HG03039 (cell line): ENCODE measurements around the gene CACNA1E.

Experiments used
- ATAC-seq: cut with Tn5 transposase; IDR thresholded peaks from one replicate; pipeline ENCODE4 v1.9.1; 2021; ENCODE audit warnings: mild to moderate bottlenecking, moderate library complexity; ENCODE audit not compliant: unreplicated experiment

The CACNA1E gene

DNA sequence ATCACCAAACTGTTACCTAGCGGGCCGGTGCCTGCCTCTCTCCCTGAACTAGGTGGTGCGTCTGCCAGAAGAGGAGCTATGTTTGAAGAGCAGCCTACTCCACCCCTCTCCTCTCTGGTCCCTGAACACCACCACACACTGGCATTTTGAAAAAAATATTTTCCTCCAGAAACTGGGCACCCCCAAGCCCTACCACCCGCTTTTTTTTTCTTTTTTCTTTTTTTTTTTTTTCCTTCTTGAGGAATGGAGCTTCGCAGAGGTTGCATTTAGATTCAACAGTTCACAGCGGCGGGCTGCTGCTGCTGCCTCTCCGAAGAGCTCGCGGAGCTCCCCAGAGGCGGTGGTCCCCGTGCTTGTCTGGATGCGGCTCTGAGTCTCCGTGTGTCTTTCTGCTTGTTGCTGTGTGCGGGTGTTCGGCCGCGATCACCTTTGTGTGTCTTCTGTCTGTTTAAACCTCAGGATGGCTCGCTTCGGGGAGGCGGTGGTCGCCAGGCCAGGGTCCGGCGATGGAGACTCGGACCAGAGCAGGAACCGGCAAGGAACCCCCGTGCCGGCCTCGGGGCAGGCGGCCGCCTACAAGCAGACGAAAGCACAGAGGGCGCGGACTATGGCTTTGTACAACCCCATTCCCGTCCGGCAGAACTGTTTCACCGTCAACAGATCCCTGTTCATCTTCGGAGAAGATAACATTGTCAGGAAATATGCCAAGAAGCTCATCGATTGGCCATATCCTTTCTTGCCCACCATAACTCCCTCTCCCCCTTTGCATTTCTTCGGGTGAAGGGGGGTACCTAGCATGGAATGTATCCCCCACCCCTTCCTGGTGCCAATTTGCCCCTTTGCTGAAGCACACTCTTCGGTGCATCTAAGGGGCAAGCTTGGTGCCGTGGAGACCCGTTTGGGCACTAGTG is at the start of gene CACNA1E:
Gene CACNA1E (plus strand): TSS at position 233 of the 911 bp plus-strand sequence. CDS start 228 bp downstream, at position 461.
- ATAC-seq, result no peak

GRCh38 chr1:181433931-181434330 is 49.4 kb upstream of the CACNA1E start:
- no peak for ATAC-seq

DNA sequence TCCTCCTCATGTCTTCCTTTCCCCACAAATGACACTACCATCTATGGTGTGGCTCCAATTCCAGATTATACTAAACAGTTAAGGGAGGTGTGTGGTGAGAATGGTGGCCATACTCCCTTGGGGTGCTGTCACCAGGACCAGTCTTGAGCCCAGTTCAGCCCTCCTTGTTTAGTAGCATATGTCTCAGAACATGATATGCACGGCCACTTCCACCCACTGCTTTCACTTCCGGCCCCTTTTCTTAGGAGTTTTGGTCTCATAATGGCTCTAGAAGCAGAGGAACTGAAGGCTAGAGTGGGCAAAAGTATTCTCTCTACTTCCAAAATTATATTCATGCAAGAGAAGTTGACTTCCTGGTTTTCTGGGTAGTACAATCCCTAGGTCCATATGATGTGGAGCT is 45.3 kb upstream of the CACNA1E start:
- no peak for ATAC-seq

- no peak for ATAC-seq
Measured at GRCh38 chr1:181440510-181440909, 42.8 kb upstream of the CACNA1E start.

DNA sequence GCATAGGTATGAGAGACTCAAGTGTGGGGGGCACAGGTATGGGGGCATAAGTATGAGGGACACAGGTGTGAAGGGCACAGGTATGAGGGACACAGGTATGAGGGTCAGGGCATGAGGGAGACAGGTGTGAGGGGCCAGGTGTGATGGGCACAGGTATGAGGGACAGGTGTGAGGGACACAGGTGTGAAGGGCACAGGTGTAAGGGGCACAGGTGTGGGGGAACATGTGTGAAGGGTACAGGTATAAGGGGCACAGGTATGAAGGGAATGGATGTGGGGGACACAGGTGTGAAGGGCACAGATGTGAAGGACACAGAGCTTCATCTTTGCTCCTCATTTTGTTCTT is 41.2 kb upstream of the CACNA1E start:
- no peak for ATAC-seq

DNA sequence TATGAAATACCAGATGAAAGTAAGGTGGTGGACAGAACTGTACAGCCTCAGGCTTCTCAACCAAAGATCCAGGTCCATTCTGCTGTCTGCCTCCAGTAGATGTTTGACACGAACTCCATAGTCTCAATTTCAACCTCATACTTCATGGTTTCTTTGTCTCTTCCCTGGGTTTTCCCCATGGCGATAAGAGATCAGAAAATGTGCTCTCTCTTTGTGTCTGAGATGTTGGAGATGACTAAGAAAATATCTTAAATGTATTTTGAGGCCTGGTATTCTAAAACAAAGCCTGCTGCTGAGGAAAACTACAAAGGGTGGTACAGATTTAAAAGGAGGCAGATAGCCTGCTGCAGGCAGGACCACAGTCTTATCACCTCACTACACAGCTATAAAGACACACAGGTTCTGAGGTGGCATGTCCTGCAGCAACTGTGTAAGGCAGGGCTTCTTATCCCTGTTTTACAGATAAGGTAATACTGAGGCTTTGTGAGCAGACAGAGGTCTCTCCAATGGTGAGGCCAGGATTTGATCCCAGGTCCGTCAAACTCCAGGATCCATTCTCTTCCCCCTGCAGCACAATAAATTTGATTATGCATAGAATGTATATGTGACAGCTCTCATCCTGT is 40.0 kb upstream of the CACNA1E start:
- ATAC-seq, result no peak

GRCh38 chr1:181445436-181445835 is 37.9 kb upstream of the CACNA1E start:
- ATAC-seq, result no peak

DNA sequence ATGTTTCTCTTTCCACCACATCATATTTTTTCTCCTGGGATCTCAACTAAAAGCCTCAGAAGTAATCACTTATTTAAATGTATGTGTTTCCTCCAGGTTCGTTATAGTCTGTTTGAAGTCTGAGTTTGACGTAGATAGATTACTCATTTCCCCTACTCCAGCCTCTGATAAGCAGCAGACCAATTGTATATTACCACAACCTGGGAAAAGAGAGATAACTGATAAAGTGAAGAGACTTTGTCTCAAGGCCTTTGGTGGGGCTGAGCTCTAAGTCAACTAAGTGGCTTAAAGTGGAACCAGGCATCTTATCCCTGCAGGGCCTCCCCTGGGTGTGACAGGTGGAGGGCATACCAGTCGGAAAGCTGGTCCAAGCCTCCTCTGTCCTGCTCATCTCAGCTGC is 34.9 kb upstream of the CACNA1E start:
- ATAC-seq, result no peak

- ATAC-seq, result no peak
Measured at GRCh38 chr1:181451661-181452230, 31.6 kb upstream of the CACNA1E start.

- no peak for ATAC-seq
Measured at GRCh38 chr1:181452746-181453145, 30.6 kb upstream of the CACNA1E start.

GRCh38 chr1:181453541-181454201 is 29.6 kb upstream of the CACNA1E start:
- no peak for ATAC-seq

- ATAC-seq, result no peak
Measured at GRCh38 chr1:181456551-181456950, 26.8 kb upstream of the CACNA1E start.

DNA sequence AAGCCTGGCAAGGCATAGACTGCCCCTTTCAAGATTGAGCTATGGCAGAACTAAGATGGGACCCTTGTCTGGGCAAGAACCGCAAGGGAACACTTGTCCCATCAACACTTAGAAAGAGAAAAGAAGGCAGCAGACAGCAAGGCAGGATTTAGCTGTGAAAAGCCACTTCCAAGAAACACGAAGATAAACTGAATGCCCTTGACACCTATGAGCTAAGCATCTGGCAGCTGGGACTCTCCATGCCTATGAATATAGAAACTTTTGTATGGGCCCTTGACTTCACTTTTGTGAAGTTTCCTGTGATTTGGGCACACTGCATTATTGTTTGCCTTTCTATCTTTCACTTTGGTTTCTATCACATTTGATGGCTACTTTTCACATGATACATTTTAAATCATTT is 24.9 kb upstream of the CACNA1E start:
- ATAC-seq, result no peak

DNA sequence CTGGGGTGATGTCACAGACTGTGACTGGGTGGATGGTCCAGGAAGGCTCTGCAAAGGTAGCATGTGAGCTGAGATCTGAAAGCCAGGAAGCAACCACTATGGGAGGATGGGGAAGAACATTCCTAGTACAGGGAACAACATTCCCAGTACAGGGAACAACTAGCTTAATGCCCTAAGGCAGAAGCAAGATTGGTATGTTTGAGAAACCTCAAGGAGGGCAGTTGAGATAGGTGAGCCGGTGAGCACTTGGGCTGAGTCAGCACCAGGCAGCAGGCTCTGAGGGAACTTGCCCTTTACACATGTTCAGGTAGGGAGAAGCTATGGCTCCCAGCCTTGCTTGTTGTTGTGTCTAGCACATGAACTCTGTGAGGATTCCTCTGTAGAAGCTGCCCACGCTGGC is 24.2 kb upstream of the CACNA1E start:
- ATAC-seq, result no peak

- no peak for ATAC-seq
Measured at GRCh38 chr1:181469829-181470228, 13.5 kb upstream of the CACNA1E start.

GRCh38 chr1:181475580-181475979 is 7.7 kb upstream of the CACNA1E start:
- no peak for ATAC-seq

GRCh38 chr1:181476581-181476980 is 6.7 kb upstream of the CACNA1E start:
- no peak for ATAC-seq

DNA sequence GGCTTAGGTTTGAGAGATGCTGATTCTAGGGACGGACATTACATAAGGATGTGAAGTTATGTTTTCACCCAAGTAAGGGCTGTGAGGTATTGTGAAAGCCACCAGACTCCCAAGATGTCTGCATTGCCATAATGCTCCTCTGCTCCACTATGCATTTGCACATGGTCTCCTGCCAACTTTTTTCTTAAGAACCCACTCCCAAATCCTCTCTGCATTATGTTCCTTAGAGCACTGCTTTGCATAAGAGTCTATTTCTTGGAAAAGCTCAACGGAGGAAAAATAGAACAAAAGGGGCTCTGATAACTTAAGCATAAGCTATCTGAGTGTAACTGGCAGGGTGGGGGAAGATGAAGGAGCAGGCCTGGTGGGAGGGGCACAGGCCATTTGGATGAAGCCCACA is 5.0 kb upstream of the CACNA1E start:
- no peak for ATAC-seq

- ATAC-seq, result peak; percentile 41
Measured at GRCh38 chr1:181479137-181479745, 4.1 kb upstream of the CACNA1E start.

DNA sequence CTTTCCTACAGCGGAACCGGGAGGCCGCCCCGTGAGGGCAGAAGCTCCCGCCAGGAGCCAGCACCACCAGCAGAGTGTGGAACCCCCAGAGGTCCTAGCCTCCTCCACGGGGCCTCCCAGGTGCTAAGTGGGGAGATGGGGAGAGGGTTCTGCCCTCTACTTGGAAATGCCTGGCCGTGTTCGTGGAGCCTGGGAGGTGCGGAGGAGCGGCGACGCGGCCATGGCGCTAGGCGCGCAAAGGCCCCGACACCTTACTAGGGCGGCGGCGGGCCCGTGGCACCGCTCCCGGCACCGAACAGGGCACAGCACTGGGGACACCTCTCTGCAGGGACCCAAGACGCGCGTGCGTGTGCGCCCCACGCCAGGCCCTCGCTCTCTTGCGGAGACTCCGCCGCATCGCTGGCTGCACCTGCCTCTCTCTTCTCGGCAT is 1.3 kb upstream of the CACNA1E start:
- ATAC-seq, result no peak
